Mammary epithelial cell (primary cell): Measurements from ENCODE around the gene PHF13.

Experiments used
- EZH2 ChIP-seq: IDR thresholded peaks from 2 replicates; pipeline ENCODE4 v1.6.1; 2012; ENCODE audit warnings: low read length, inconsistent platforms, borderline replicate concordance
- TF ChIP-seq, protein P1 (sequence below), 2 donors: IDR thresholded peaks in 1 of 2; conservative IDR thresholded peaks in 1 of 2; 2 replicates each; pipeline ENCODE4 v1.5.1; 2011 to 2012; ENCODE audit warnings: inconsistent platforms in 2 of 2, low read length in 2 of 2, mild to moderate bottlenecking in 2 of 2, control low read depth in 1 of 2, low read depth in 1 of 2; ENCODE audit not compliant: insufficient read depth in 1 of 2; ENCODE audit errors: extremely low read depth in 1 of 2

- no peak for TF ChIP-seq EZH2
- TF ChIP-seq, protein P1, sequence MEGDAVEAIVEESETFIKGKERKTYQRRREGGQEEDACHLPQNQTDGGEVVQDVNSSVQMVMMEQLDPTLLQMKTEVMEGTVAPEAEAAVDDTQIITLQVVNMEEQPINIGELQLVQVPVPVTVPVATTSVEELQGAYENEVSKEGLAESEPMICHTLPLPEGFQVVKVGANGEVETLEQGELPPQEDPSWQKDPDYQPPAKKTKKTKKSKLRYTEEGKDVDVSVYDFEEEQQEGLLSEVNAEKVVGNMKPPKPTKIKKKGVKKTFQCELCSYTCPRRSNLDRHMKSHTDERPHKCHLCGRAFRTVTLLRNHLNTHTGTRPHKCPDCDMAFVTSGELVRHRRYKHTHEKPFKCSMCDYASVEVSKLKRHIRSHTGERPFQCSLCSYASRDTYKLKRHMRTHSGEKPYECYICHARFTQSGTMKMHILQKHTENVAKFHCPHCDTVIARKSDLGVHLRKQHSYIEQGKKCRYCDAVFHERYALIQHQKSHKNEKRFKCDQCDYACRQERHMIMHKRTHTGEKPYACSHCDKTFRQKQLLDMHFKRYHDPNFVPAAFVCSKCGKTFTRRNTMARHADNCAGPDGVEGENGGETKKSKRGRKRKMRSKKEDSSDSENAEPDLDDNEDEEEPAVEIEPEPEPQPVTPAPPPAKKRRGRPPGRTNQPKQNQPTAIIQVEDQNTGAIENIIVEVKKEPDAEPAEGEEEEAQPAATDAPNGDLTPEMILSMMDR (conservative IDR thresholded peaks at IDR 0.05 in 1 of 2, IDR thresholded peaks at IDR 0.05 in 1 of 2; ENCODE audit: extremely low read depth in 1 of 2, insufficient read depth in 1 of 2, low read depth in 1 of 2, low read length in 2 of 2) = no peak
These were observed 38.4 kb downstream of the PHF13 start for GRCh38 chr1:6651909-6652308.
